Umbilical cord (tissue), 2 donors: ENCODE results near the gene ACKR2. TPM values are rescaled to one million over a fixed set of nuclear protein-coding genes. Genes with fewer than 3 reads are reported as not detected.
"Not testable (repeated sequence)": the region's sequence is repeated elsewhere in the genome, so short reads cannot be mapped to it uniquely, and the experiment has no call there.

Experiments
- DNase-seq: peaks from one replicate; pipeline ENCODE4 v3.0.0-alpha.2; 2015; ENCODE audit warnings: low spot score
- total RNA-seq: library from RNA; depleted of rRNA; stranded (reverse); fragments of >200 nt; gene quantifications from one replicate; pipeline ENCODE4 v1.2.3, GENCODE V29; 2014; ENCODE audit warnings: low replicate concordance; ENCODE audit not compliant: insufficient read depth

The ACKR2 gene
- total RNA-seq, 1 donor from 2014 or later = 10.4 TPM

GRCh38 chr3:42801784-42802183 lies 7.5 kb upstream of the ACKR2 start:
- DNase-seq = no peak

- DNase-seq = no peak
Measured at GRCh38 chr3:42802876-42803413, 6.3 kb upstream of the ACKR2 start.

- no peak for DNase-seq
Measured at GRCh38 chr3:42803414-42804105, 5.7 kb upstream of the ACKR2 start.

GRCh38 chr3:42804106-42804830 lies 5.0 kb upstream of the ACKR2 start, which contains the start of gene HIGD1A:
Gene HIGD1A, minus strand, starts transcription at chr3:42804490. Its CDS starts 10,237 bp downstream, at chr3:42794253.
- peak; percentile 98 for DNase-seq

GRCh38 chr3:42804831-42805132 lies 4.5 kb upstream of the ACKR2 start:
- no peak for DNase-seq

- DNase-seq = no peak
Measured at GRCh38 chr3:42805141-42805821, 4.0 kb upstream of the ACKR2 start.

GRCh38 chr3:42807929-42808328 lies 1.3 kb upstream of the ACKR2 start:
- no peak for DNase-seq

- not testable (repeated sequence) for DNase-seq
Measured at GRCh38 chr3:42810706-42811105, 1.5 kb downstream of the ACKR2 start.

GRCh38 chr3:42811118-42811883 lies 2.1 kb downstream of the ACKR2 start:
- peak; percentile 63 for DNase-seq

- no peak for DNase-seq
Measured at GRCh38 chr3:42814246-42814645, 5.0 kb downstream of the ACKR2 start.

GRCh38 chr3:42814914-42815507 lies 5.8 kb downstream of the ACKR2 start:
- no peak for DNase-seq

GRCh38 chr3:42815826-42816225 lies 6.6 kb downstream of the ACKR2 start:
- no peak for DNase-seq

GRCh38 chr3:42819351-42819965 lies 10.2 kb downstream of the ACKR2 start:
- no peak for DNase-seq

- no peak for DNase-seq
Measured at GRCh38 chr3:42820746-42821051, 11.5 kb downstream of the ACKR2 start.

- no peak for DNase-seq
Measured at GRCh38 chr3:42822828-42823227, 13.6 kb downstream of the ACKR2 start.

GRCh38 chr3:42823351-42823750 lies 14.1 kb downstream of the ACKR2 start:
- peak; percentile 78 for DNase-seq

GRCh38 chr3:42826141-42826540 lies 16.9 kb downstream of the ACKR2 start:
- no peak for DNase-seq

GRCh38 chr3:42827023-42827422 lies 17.8 kb downstream of the ACKR2 start:
- DNase-seq = no peak

- DNase-seq = no peak
Measured at GRCh38 chr3:42827654-42828053, 18.4 kb downstream of the ACKR2 start.

GRCh38 chr3:42829083-42829627 lies 19.9 kb downstream of the ACKR2 start:
- no peak for DNase-seq
